ENCODE data around the gene WDR86.

The WDR86 gene

GRCh38 chr7:151343516-151343915 is 66.3 kb downstream of the WDR86 start:
- Histone ChIP-seq H3K4me3 (ENCODE audit: low read length, poor library complexity, severe bottlenecking) (peak overlapping the region; percentile 84), H3F3A (ENCODE audit: low read depth) (peaks cover 9% of the 10 kb centered on the region; the same call in 1 of the 2 replicates), H3K79me2 (ENCODE audit: insufficient read depth, low read length) (peaks cover 34% of the 10 kb centered on the region), H3K36me3 (ENCODE audit: insufficient read depth, low read length) (peaks cover 10% of the 10 kb centered on the region; the same call in 1 of the 2 replicates), H3K4me1 (ENCODE audit: insufficient read depth, low read length, poor library complexity, severe bottlenecking) (peaks cover 14% of the 10 kb centered on the region), H3K9me3 (ENCODE audit: insufficient read depth, low read depth, low read length) (no peaks in the 10 kb centered on the region), H2AFZ (ENCODE audit: low read length) (no peak overlapping the region), H3K9ac (ENCODE audit: low read depth, low read length, poor library complexity, severe bottlenecking) (no peak overlapping the region), H3K27me3 (ENCODE audit: insufficient read depth, low read length, poor library complexity, severe bottlenecking) (no peaks in the 10 kb centered on the region), H3K9me2 (replicated peaks; ENCODE audit: low read depth, low read length) (no peaks in the 10 kb centered on the region), H4K20me1 (ENCODE audit: insufficient read depth, low read length, poor library complexity, severe bottlenecking) (peaks cover 19% of the 10 kb centered on the region), H3K4me2 (ENCODE audit: low read depth, low read length, poor library complexity, severe bottlenecking) (peak overlapping the region; percentile 90)
- no peak for TF ChIP-seq EZH2phosphoT487 (IDR thresholded peaks at IDR 0.05; ENCODE audit: borderline replicate concordance)
- TF ChIP-seq CTCF (conservative IDR thresholded peaks at IDR 0.05; ENCODE audit: low read length): no peak

- Histone ChIP-seq H3K4me2 (ENCODE audit: low read depth, low read length, poor library complexity, severe bottlenecking) (peak overlapping the region; percentile 90), H4K20me1 (ENCODE audit: insufficient read depth, low read length, poor library complexity, severe bottlenecking) (peaks cover 19% of the 10 kb centered on the region), H3K9ac (ENCODE audit: low read depth, low read length, poor library complexity, severe bottlenecking) (peak overlapping the region; percentile 85), H3K79me2 (ENCODE audit: insufficient read depth, low read length) (peaks cover 33% of the 10 kb centered on the region), H2AFZ (ENCODE audit: low read length) (no peak overlapping the region), H3K4me1 (ENCODE audit: insufficient read depth, low read length, poor library complexity, severe bottlenecking) (peaks cover 14% of the 10 kb centered on the region), H3F3A (ENCODE audit: low read depth) (peaks cover 9% of the 10 kb centered on the region; the same call in 1 of the 2 replicates), H3K27me3 (ENCODE audit: insufficient read depth, low read length, poor library complexity, severe bottlenecking) (no peaks in the 10 kb centered on the region), H3K36me3 (ENCODE audit: insufficient read depth, low read length) (peaks cover 10% of the 10 kb centered on the region; the same call in 1 of the 2 replicates), H3K4me3 (ENCODE audit: low read length, poor library complexity, severe bottlenecking) (peak overlapping the region; percentile 84), H3K9me3 (ENCODE audit: insufficient read depth, low read depth, low read length) (no peaks in the 10 kb centered on the region), H3K9me2 (replicated peaks; ENCODE audit: low read depth, low read length) (no peaks in the 10 kb centered on the region)
- no peak for TF ChIP-seq CTCF (conservative IDR thresholded peaks at IDR 0.05; ENCODE audit: low read length)
- no peak for TF ChIP-seq EZH2phosphoT487 (IDR thresholded peaks at IDR 0.05; ENCODE audit: borderline replicate concordance)
Measured at GRCh38 chr7:151342811-151343210, 67.0 kb downstream of the WDR86 start.

GRCh38 chr7:151342102-151342646 is 67.7 kb downstream of the WDR86 start:
- Histone ChIP-seq H3K9me3 (ENCODE audit: insufficient read depth, low read depth, low read length) (no peaks in the 10 kb centered on the region), H3K4me2 (ENCODE audit: low read depth, low read length, poor library complexity, severe bottlenecking) (peak overlapping the region; percentile 90), H3K4me3 (ENCODE audit: low read length, poor library complexity, severe bottlenecking) (peak overlapping the region; percentile 84), H3K4me1 (ENCODE audit: insufficient read depth, low read length, poor library complexity, severe bottlenecking) (peaks cover 14% of the 10 kb centered on the region), H4K20me1 (ENCODE audit: insufficient read depth, low read length, poor library complexity, severe bottlenecking) (peaks cover 19% of the 10 kb centered on the region), H3K9me2 (replicated peaks; ENCODE audit: low read depth, low read length) (no peaks in the 10 kb centered on the region), H3K36me3 (ENCODE audit: insufficient read depth, low read length) (peaks cover 10% of the 10 kb centered on the region; the same call in 1 of the 2 replicates), H2AFZ (ENCODE audit: low read length) (peak overlapping the region; percentile 76), H3F3A (ENCODE audit: low read depth) (peaks cover 9% of the 10 kb centered on the region; the same call in 1 of the 2 replicates), H3K9ac (ENCODE audit: low read depth, low read length, poor library complexity, severe bottlenecking) (peak overlapping the region; percentile 85), H3K27me3 (ENCODE audit: insufficient read depth, low read length, poor library complexity, severe bottlenecking) (no peaks in the 10 kb centered on the region), H3K79me2 (ENCODE audit: insufficient read depth, low read length) (peaks cover 28% of the 10 kb centered on the region)
- TF ChIP-seq EZH2phosphoT487 (IDR thresholded peaks at IDR 0.05; ENCODE audit: borderline replicate concordance): no peak
- no peak for TF ChIP-seq CTCF (conservative IDR thresholded peaks at IDR 0.05; ENCODE audit: low read length)
